NK-92 (cell line): ENCODE measurements around the gene DNAJB8.

Experiments used
- DNase-seq: peaks from one replicate; lab custom pipeline; 2025; ENCODE audit not compliant: unreplicated experiment; lab: John Stamatoyannopoulos, UW

Gene DNAJB8

DNA sequence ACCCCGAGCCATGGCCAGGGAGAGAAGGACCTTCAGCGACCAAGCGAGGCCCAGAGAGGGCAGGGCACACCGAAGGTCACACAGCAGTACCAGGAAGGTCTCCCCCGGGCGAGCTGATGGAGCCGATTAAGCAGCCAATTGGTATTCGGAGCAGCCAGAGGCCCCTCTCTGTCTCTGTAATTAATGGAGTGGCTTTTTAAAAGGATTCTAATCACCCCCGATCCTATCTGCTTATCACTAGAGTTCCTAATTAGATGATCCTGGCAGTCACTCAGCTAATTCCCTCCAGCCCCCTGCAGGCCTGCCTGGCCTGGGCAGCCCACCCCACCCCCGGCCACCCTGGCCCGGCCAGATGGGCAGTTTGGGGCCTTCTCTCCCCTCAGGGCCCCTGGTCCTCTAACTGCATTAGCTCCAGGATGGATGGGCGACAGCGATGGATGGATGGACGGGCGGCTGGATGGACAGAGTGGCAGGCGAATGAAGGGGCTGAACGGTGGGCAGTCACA lies 1.6 kb upstream of the DNAJB8 start:
- no peak for DNase-seq

DNA sequence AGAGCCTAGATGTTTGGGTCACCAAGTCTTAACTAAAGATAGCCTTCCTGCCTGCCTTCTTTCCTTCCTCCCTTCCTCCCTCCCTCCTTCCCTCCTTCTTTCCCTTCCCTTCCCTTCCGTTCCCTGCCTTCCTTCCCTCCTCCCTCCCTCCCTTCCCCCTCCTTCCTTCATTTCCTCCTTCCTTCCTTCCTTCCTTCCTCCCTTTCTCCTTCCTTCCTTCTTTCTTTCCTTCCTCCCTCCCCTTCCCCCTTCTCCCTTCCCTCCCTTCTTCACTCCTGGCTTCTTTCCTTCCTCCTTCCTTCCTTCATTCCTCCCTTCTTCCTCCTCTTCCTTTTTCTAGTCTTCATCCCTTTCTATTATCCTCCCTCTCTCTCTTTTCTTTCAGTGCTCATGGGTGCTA lies 2.0 kb downstream of the DNAJB8 start:
- no peak for DNase-seq

DNA sequence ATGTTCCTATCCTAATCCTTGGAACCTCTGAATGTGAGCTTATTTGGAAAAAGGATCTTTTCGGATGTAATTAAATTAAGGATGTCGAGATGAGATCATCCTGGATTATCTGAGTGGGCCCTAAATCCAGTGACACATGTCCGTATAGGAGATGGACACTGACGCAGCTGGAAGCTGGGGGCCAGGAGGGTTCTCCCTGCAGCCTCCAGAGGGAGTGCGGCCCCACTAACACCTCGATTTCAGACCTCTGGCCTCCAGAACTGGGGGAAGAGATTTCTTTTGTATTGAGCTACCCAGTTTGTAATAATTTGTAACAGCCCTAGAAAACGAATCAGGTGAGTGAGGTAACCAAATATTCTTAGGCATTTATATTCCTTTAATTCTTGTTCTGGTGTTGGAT lies 2.5 kb downstream of the DNAJB8 start:
- DNase-seq, result no peak

DNA sequence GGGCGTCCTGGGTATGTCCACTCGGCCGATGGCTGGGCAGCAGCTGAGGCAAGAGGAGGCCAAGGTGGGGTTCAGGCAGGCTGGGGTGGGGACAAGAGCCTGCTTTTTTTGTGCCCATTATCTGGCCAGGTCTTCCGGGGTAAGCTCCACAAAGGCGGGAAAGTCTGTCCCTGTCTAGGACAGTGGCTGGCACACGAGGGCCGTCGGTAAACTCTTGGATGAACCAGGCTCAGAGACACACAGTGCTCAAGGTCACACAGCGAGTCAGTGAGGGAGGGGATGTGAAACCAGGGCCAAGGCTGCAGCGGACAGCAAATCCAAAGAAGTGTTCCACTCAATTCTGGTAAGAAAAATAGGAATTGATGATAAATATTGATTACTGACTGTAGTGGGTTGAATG lies 2.9 kb downstream of the DNAJB8 start:
- no peak for DNase-seq

DNA sequence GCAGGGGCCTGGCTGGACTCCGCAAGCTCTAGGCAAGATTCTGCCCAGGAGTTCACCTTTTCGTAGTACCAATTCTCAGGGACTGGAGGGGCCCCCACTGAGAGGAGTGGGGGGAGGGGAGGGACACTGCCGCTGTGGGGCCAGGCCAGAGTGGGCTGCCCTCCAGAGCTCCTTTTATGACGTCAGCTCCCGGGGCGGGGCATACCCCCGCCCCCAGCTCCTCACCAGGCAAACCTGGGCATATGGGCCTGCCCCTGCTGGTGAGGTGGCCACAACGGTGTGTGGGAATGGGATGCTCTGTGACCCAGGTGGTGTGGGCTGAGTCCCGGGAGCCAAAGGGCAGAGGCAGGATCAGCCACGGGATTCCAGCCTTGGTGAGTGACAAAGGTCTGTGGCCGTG lies 3.3 kb downstream of the DNAJB8 start:
- no peak for DNase-seq

DNA sequence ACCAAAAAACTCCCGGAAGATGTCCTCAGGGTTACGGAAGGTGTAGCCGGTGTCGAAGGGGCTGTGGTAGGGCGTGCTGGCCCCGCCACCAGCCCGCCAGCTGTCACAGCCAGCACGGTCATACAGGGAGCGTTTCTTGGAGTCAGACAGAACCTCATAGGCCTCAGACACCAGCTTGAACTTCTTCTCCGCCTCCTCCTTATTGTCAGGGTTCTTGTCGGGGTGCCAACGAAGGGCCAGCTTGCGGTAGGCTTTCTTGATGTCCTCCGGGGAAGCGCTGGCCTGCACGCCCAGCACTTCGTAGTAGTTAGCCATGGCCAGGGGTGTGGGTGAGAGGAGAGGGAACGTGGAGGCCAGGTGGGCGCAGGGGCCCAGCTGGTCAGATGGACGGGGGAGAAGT lies 3.8 kb downstream of the DNAJB8 start:
- no peak for DNase-seq

DNA sequence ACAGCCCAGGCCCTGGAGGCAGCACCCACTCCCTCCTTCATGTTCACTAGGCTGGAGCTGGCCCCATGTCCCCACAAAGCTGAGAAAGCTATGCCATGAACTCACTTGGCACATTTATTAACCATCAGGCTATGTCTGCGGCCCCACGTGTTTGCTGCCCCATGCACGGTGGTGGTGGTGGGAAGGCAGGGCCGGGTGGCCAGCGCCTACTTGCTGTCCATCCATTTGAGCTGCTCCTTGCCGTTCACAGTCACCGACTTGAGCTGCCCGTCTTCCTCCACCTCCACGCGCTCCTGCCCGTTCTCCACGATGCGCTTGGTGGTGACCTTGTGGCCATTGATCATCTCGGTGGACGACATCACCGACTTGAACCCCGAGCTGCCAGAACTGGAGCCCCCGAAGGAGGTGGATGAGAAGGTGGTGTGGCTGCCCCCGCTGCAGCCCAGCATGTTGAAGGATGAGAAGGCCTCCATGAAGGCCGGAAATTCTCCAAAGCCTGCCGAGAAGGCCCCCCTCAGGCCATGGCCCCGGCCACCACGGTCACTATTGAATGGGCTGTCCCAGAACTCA lies 4.3 kb downstream of the DNAJB8 start:
- no peak for DNase-seq

DNA sequence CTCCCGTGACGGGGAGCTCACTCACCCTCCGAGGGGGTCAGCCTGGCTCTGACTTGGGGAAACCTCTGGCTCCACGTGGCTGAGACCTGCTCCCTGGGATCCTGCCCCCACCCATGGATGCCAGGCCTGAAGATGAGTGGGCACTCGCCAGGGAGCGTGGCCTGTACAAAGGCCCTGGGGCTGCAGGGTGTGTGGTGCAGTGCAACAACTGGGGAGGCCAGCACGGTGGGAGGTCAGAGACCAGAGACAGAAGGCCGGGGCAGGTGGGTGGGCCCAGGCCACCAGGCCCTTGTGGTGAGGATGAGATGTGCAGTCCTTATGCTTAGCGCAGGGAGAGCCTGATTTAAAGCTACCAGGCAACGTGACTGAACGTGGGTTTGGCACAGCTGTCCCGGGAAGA lies 5.0 kb downstream of the DNAJB8 start:
- DNase-seq, result no peak

DNA sequence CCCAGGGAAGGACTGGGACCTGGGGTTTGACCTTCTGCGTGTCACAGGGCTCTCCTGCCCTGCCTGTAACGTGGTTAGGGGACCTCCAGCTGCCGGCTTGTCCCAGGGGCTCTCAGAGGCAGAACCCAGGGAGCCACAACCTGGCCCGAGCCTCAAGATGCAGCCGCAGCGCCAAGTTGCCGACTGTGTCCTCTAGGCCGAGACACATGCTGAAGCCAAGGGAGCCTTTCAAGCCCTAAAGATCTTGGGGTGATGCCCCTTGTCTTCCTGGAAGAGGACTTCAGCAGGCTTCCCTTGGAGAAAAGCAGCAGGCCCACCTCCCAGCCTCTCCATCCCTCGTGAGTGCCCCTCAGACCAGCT lies 7.2 kb downstream of the DNAJB8 start:
- DNase-seq, result no peak

DNA sequence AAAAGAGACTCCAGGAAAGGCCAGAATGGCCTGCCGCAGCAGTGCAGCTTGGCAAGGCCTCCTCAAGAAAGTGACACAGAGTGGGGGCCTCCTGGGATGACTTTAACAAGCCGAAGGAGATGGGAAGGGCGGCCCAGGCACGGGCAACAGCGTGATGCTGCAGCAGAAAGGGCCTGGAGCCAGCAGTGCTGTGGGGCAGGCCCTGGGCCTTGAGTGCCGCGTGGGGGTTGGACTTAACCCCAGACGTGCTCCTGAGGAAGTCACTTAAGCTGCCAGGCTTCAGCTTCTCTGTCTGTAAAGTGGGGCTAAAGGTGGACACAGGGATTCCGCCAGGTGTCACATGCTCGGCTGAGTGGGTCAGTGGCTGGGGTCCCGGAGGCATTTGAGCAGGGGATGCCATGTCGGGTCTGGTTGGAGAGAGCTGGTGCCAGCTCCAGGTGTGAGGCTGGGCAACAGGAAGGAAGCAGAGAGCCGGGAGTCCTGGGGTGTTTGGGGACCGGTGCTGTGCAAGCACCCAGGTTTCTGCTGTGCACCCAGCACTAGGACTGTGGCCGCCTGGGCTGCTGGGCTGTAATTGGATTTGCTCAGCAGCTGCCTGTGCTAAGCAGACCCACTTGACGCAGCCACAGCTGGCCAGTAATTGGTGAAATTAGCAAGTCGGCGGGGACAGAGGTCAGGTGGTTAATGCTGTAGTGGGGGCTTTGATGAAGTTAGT lies 7.8 kb downstream of the DNAJB8 start:
- no peak for DNase-seq

DNA sequence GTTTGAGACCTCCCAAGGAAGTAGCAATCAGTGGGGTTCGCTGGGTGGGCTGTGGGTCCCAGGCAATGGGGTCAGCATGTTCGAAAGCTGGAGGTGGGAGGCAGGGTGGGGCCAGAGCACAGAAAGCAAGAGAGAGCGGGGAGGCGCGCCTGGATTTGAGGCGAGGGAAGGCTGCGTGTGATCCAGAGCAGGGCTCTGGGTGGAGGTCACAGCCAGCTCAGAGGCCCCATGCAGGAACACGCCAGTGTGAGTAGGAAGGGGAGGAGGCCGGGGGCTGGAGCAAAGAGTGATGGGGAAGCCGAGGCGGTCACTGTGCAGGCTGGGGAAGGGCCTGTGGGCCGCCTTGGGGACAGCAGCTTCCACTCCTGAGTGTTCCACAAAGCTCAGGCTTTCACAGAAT lies 8.8 kb downstream of the DNAJB8 start:
- no peak for DNase-seq

DNA sequence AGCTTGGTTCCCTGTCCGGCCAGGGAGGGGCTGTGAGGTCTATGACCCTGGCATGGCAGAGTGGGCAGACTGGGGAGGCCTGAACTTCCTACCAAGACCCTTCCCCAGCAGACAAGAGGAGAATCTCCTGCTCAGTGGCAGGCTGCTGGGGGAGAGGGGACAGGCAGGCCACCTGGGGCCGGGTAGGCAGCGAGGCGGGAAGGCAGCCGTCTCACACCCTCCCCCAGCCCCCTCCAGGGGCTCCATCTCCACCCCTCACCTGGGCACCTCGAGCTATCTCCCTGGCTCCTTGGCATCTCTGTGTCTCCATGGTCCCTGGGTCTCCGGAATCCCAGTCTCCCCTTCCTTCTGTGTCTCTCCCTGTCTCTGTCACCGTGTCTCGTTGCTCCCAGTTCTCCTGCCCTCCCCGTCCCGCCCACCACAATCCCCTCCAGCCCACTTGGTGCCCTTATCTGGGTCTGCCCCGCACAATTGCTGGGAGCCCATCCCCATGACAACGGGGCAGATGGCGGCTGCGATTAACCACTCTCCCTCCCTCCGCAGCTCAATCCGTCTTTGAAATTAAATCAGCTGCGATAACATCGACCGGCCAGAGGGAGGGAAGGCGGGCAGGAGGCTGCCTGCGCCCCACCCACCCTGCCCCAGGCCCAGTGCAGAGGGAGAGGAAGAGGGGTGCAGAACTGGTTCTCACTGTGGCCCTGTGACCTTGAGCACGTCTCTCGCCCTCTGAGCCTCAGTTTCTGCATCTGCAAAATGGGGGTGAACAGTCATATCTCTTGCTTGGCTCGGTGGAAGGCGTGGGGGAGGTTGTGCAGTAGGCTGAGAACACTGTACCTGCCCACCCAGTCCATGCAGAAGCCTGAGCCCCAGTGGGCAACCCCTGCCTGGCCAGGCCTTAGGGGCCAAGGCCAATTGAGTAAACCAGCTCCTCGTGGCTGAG lies 9.6 kb downstream of the DNAJB8 start:
- DNase-seq, result no peak

DNA sequence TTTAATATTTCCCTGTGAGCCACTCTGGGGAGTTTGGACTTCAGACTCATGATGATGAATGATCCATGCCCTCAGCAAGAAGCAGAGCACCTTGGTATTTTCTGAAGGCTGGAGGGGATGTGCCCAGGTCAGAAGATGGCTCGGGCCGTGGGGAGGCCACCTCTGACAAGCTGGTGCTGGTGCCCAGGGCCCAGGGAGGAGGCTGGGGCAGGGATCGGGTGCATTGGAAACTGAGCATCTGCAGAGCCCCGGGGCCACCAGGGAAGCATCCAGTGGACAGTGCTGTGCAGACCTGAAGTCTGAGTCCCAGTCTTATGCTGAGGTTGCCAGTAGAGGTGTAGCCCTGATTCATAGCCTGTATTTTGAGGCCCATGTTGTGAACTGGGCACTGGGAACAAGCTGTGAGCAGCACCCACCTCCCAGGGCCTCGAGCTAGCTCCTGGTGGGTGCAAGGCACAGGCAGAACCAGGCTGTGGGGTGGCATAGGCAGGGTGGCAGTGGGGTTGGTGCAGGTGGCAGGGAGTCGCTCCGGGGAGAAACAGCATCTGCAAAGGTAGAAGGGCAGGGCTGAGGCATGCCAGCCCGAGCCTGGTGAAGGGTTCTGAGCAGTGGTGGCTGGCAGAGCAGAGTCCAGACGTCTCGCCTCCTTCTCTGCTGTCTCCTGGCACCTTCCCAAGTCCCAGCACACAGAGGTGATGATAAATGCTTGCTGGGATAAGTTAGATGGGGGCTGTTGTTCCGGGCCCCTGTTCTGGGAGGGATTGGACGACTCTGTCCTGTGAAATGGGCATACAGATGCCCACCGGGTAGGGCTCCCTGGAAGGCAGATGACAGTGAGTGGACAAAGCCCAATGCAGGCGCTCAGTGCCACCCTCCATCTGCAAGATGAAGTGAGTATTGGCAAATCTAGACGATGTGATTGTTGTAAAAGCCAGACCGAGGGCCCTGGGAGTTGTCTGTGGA lies 10.6 kb downstream of the DNAJB8 start:
- DNase-seq, result no peak

DNA sequence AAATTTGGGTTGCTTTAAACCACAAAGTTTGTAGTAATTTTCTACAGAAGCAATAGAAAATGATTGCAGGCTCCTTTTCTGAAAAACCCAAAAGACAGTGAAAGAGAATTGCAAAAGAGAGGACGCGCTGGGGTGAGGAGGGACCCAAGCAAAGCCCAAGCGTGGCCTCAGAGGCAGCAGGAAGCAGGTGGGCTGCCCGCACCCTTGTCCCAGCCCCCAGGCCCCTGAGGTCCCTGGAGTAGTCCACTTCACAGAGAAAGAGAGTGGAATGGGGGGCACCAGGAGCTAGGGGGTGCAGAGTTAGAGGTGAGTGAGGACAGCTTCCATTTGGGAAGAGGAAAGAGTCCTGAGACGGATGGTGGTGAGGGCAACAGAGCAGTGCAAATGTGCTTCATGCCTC lies 11.6 kb downstream of the DNAJB8 start:
- DNase-seq, result no peak

DNA sequence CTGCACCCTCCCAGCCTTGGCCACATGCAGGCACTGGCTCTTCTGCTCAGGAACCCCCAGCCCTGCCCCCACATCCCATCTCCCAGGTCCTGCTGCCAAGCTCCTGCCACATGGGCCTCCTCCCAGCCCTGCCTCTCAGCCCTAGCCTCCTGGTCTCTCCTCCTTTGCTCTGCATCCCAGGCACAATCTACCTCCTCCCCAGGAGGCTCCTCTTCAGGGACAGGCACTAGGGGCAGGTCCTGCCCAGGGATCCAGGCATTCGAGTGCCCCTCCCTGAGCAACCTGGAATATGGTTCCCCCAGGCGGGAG lies 12.4 kb downstream of the DNAJB8 start:
- no peak for DNase-seq

DNA sequence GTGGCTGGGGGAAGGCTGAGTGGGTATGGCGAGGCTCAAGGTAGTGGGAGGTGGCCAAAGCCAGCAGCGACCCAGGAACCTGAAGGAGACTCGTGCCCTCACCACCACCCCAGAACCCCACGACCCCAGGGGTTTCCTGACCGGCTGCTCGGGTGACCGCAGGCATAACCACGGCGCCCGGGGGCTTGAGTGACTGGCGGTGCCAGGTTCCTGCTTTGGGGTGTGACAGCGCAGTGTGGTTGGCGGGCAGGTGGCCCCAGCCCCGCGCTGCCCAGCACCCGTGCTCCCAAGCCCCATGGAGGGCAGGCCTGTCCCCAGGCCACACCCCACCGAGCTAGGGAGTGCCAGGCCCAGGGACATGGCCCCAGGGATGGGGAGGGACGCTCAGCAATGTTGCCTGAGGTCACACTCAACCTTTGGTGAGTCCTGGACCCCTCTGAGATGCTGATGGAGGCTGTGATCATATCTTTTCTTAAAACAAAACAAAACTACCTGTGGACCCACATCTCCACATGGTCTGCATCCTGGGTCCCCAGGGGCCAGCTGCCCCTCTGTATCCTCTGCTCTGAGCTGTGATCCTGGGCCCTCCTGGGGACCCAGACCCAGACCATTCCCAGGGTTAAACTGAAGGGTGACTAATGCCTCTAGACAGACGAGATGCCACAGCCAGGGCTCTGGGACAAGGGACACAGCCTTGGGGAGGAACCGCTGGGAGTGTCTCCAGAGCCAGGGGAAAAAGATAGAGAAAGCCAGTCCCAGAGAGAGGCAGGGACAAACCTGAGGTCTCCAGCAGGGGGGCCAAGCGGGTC lies 13.0 kb downstream of the DNAJB8 start:
- DNase-seq, result no peak

DNA sequence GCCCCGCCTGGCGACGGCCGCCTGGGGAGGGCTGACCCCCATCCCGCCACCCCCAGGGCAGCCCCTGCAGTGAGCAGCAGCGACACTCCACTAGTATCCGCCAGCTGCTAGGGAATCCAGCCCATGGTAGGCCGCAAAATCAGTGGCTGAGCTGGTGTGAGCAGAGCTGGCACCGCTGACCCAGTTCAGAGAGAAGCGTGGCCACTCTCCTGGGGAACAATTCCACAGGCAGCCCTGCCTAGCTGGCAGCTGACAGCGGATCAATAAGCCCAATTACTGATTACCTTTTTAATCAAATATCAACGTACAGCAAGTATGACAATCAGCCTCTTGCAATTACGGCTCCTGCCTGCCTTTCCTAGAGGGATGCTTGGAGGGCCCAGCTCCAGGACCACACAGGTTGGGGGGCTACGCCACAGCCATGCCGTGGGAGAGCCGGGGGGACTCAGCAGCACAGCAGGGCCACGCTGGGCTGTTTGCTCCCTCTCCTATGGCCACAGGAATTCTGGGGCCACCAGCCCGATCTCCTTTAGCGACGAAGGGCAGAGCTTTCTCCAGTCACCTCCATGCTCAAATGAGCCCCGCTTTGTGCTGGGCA lies 13.9 kb downstream of the DNAJB8 start:
- DNase-seq, result no peak

DNA sequence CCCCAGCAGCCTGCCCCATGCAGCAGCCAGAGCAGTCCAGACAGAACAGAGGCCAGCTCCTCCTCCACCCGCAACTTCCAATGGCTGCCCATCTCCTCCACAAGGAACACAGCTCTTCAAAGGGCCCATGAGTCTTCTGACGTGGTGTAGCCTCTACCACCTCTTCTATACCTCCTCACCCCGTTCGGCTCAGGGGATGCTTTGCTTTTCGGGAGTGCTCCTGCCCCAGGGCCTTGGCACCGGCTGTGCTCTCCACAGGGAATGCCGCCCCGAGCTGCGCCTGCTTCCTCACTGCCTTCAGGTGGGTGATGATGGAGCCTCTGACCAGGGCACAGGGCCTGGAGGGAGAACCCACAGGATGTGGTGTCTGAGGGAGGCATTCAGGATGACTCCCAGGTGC lies 14.6 kb downstream of the DNAJB8 start:
- no peak for DNase-seq

DNA sequence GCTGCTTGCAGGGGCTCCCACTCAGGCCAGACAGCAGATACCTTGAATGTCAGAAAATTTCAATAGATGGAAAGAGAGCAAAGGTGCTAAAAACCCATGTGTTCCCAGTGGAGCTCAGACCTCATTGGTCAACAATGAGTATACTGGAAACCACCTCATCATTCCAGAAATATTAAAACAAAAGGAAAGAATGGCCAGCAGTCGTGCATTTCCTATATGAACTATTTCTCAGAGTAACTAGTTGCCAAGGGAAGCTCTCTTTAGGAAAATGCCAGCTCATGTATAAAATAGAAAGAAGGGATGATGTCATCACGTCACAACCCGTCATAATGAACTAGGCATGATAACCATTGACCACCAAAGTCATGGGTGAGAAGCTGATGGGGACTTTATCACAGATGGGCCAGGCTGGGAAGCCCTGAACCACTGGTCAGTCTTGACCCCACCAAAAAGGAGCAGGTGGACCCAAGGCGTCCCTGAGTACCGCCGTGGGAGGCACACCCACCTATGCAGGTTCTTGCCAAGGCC lies 17.5 kb downstream of the DNAJB8 start:
- DNase-seq, result no peak

DNA sequence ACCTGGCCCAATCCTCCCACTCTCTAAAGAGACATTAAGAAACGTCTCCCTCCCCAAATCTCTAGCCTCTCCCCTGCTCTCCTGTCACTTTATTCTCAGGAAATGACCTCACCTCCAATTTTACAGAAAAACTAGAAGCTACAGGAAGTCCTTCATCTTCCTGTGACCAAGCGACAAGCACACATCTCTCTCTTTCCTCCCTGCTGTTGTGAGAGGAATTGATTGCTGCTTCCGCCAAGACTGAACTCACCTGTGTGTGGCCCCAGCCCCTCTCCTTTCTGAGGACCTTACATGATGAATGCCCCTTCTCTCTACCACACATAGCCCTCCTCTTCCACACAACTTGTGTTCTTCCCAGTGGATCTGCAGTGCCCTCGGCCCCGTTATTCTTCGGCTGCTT lies 18.2 kb downstream of the DNAJB8 start:
- no peak for DNase-seq
